H7 (cell line): ENCODE data around the gene SHE. TPM values are rescaled to one million over a fixed set of nuclear protein-coding genes. Genes with fewer than 3 reads are reported as not detected.

Source experiments
- DNase-seq: peaks from one replicate; pipeline ENCODE4 v3.0.0; 2012
- H3K27me3 ChIP-seq: 2 replicates; pipeline ENCODE4 v1.6.0; 2011; ENCODE audit warnings: mild to moderate bottlenecking, low read length; ENCODE audit not compliant: control insufficient read depth, insufficient read depth
- H3K36me3 ChIP-seq: replicated peaks from 2 replicates; pipeline ENCODE4 v1.5.1; 2011; ENCODE audit warnings: low read length; ENCODE audit not compliant: control insufficient read depth, insufficient read depth
- H3K4me3 ChIP-seq: 2 replicates; pipeline ENCODE4 v1.5.1; 2011; ENCODE audit warnings: low read depth, mild to moderate bottlenecking, control low read depth, low read length, moderate library complexity; ENCODE audit not compliant: insufficient read depth
- total RNA-seq: library from RNA; depleted of rRNA; stranded (reverse); fragments of >200 nt; shearing (Covaris generic); gene quantifications from 2 replicates; pipeline ENCODE4 v1.2.3, GENCODE V29; 2014; rRNA removed

Gene SHE
- total RNA-seq, result 0.55 and 0.73 TPM in 2 replicates

DNA sequence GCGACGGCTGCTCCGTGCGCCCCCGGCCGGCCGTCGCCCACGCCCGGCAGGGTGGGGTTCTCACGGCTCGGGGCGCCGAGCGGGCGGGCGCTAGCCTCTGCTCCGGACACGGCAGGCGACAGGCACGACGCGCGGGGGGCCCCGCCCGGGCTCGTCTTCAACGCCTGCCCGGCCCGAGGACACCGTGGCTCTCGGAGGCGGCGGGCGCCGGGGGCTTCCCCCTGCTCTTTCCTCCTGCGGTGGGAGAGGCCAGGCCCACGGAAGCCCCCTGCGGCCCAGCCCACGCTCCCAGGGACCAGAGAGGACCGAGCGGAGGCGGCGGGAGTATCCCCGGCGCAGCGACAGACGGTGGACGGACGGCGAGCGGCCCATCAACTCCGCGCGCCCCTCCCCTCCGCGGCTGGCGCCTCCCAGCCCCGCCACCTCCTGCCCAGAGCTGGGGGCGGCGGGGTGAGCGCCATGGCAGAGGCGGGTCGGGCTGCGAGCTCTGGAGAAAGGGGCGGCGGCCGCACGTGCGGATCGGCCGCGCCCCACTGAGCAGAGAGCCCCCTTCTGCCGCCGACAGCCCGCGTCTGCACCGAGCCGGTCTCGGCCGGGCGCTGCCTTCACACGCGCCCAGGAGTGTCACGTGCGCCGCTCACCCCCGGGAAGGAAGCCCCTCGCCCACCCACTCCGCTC lies at the start of gene SHE, which contains the start of gene TDRD10:
SHE (minus strand) TSS at position 347 of the 678 bp plus-strand sequence. CDS start 386 bp downstream, outside the sequence.
TDRD10 (plus strand) TSS at position 154 of the 678 bp plus-strand sequence. CDS start 4,685 bp downstream, outside the sequence.
- Histone ChIP-seq H3K27me3 (peaks cover 62% of the 10 kb centered on the region), H3K4me3 (peak within 1 kb of the TSS; percentile 37), H3K36me3 (no peaks in the 10 kb centered on the region)
- DNase-seq, result peak; percentile 89

- DNase-seq, result no peak
- Histone ChIP-seq H3K27me3 (no peaks in the 10 kb centered on the region), H3K4me3 (no peak overlapping the region), H3K36me3 (peaks cover 61% of the 10 kb centered on the region)
Observed at GRCh38 chr1:154551474-154551873, 49.3 kb upstream of the SHE start.

- Histone ChIP-seq H3K36me3 (peaks cover 59% of the 10 kb centered on the region), H3K27me3 (no peaks in the 10 kb centered on the region)
Observed at GRCh38 chr1:154550657-154551056, 48.4 kb upstream of the SHE start.

GRCh38 chr1:154550070-154550469 lies 47.9 kb upstream of the SHE start:
- Histone ChIP-seq H3K4me3 (no peak overlapping the region), H3K36me3 (peaks cover 53% of the 10 kb centered on the region), H3K27me3 (no peaks in the 10 kb centered on the region)
- DNase-seq, result no peak

More at GRCh38 chr1:154550657-154551056, 48.4 kb upstream of the SHE start:
- no peak overlapping the region for H3K4me3 ChIP-seq
- DNase-seq, result no peak

- Histone ChIP-seq H3K36me3 (peaks cover 45% of the 10 kb centered on the region), H3K4me3 (no peak overlapping the region), H3K27me3 (no peaks in the 10 kb centered on the region)
- no peak for DNase-seq
Observed at GRCh38 chr1:154549202-154549770, 47.1 kb upstream of the SHE start.

DNA sequence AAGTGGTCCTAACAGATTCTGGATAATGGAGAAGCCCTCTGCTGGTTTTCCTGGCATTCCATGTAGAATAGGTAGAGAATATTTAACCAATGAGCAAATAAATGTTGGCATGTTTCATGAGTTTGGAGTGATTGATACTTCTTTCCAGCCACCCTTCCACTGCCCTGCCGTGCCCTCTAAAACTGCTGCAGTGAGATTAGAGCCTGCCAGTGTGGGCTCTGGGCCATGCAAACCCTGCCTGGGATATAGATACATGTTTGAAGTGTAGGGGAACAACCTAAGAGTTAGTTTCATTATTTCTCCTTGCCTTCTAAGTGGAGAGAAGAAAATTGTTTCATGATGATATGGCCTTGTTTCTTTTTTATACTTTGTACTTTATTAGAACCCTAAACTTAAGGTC lies 45.8 kb upstream of the SHE start:
- no peak for DNase-seq
- no peak overlapping the region for H3K4me3 ChIP-seq

GRCh38 chr1:154547105-154547732 lies 45.0 kb upstream of the SHE start:
- Histone ChIP-seq H3K4me3 (no peak overlapping the region), H3K36me3 (peaks cover 24% of the 10 kb centered on the region), H3K27me3 (no peaks in the 10 kb centered on the region)
- no peak for DNase-seq

More for the DNA sequence above, 45.8 kb upstream of the SHE start:
- Histone ChIP-seq H3K36me3 (peaks cover 33% of the 10 kb centered on the region), H3K27me3 (no peaks in the 10 kb centered on the region)

DNA sequence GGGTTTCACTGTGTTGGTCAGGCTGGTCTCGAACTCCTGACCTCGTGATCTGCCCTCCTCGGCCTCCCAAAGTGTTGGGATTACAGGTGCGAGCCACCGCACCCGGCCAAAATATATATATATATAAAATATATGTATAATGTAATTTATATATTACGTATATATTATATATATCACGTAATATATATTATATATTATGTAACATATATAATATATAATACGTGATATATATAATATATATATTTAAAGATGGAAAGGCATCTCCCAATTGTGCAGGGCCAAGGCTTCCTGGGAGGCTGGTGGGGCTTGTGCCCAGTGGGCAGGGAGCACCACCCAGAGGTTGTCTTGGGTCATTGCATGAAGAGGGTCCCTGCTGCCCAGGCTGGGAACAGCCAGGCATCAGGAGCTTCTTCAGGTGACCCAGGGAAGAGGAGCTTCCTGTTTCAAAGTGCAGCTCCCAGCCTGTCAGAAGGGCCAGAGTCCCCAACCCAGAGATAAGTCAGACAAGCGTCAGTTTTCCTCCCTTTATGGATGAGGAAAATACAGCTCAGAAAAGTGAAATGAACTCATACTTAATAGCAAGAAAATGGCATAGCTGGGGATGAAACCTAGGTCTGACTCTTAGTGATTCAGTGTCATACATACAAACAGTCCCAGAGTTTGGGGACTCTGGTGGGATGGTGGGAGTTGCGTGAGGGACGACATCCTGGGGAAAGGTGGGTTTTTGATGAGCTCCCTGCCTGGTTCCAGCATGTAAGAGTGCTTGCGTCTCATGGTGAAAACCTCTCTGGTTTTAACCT lies 44.3 kb upstream of the SHE start:
- peak; percentile 90 for DNase-seq
- H3K4me3 ChIP-seq, result no peak overlapping the region
- peaks cover 17% of the 10 kb centered on the region for H3K36me3 ChIP-seq

DNA sequence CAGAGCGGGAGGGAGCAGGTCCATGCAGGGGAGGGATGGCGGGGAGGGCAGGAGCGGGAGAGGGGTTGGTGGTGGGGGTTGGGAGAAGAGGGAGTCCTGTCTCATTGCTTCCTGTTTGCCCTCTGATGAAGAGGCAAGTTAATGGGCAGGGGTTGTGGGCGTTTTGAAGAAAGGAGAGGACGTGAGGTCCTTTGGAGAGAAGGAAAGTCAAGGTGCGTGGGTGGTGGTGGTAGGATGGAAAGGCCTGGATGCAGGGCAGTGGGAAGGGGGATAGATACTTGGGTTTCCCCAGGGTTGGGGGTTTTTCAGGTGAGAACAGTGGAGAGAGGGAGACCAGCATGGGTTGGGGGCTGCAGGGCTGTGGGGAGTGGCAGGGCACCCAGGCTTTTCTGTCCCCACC lies 39.0 kb upstream of the SHE start:
- H3K27me3 ChIP-seq, result no peaks in the 10 kb centered on the region; the same call in 1 of the 2 replicates
- no peak overlapping the region for H3K4me3 ChIP-seq
- peak; percentile 57 for DNase-seq
- H3K36me3 ChIP-seq, result no peaks in the 10 kb centered on the region

More for the DNA sequence above, 44.3 kb upstream of the SHE start:
- H3K27me3 ChIP-seq, result no peaks in the 10 kb centered on the region

GRCh38 chr1:154539486-154540483 lies 37.6 kb upstream of the SHE start:
- H3K27me3 ChIP-seq, result no peaks in the 10 kb centered on the region; the same call in 1 of the 2 replicates
- H3K36me3 ChIP-seq, result no peaks in the 10 kb centered on the region
- no peak overlapping the region for H3K4me3 ChIP-seq
- DNase-seq, result no peak

GRCh38 chr1:154536570-154536969 lies 34.4 kb upstream of the SHE start:
- DNase-seq, result no peak
- no peaks in the 10 kb centered on the region; the same call in 1 of the 2 replicates for H3K27me3 ChIP-seq
- no peak overlapping the region for H3K4me3 ChIP-seq
- H3K36me3 ChIP-seq, result no peaks in the 10 kb centered on the region

GRCh38 chr1:154533952-154534844 lies 32.0 kb upstream of the SHE start:
- no peak overlapping the region for H3K4me3 ChIP-seq
- H3K27me3 ChIP-seq, result no peaks in the 10 kb centered on the region; the same call in 1 of the 2 replicates
- peak; percentile 86 for DNase-seq
- no peaks in the 10 kb centered on the region for H3K36me3 ChIP-seq
